Keratinocyte (primary cell): ENCODE data around the gene LRRC46. TPM values are rescaled to one million over a fixed set of nuclear protein-coding genes. Genes with fewer than 3 reads are reported as not detected.

ENCODE experiments used
- DNase-seq: peaks from one replicate; pipeline ENCODE4 v3.0.0-alpha.2; 2011; ENCODE audit warnings: low read depth, missing footprints, low spot score
- FAIRE-seq: peaks from 2 replicates; lab custom pipeline; 2011; peaks lifted over from hg19 to GRCh38; lab: Jason Lieb, UNC
- H2AFZ ChIP-seq: 2 replicates; pipeline ENCODE4 v1.6.0; 2012; ENCODE audit warnings: low read length, control low read depth, inconsistent platforms; ENCODE audit not compliant: control insufficient read depth
- H3K27ac ChIP-seq: 2 replicates; pipeline ENCODE4 v1.5.1; 2011; ENCODE audit warnings: low read length; ENCODE audit not compliant: control insufficient read depth, insufficient read depth
- H3K27me3 ChIP-seq: 3 replicates; pipeline ENCODE4 v1.6.0; 2011; ENCODE audit warnings: low read length; ENCODE audit not compliant: control insufficient read depth, insufficient read depth; ENCODE audit errors: extremely low read depth
- H3K36me3 ChIP-seq, 2 experiments: 2 replicates in 1 of 2; 3 replicates in 1 of 2; pipeline ENCODE4 v1.5.1; 2011; ENCODE audit warnings: low read length in 2 of 2, mild to moderate bottlenecking in 1 of 2; ENCODE audit not compliant: control insufficient read depth in 2 of 2, insufficient read depth in 2 of 2; ENCODE audit errors: extremely low read depth in 1 of 2
- H3K4me1 ChIP-seq: 3 replicates; pipeline ENCODE4 v1.5.1; 2011; ENCODE audit warnings: low read length; ENCODE audit not compliant: control insufficient read depth, insufficient read depth; ENCODE audit errors: extremely low read depth
- H3K4me2 ChIP-seq: 3 replicates; pipeline ENCODE4 v1.6.0; 2011; ENCODE audit warnings: low read depth, low read length; ENCODE audit not compliant: control insufficient read depth, insufficient read depth; ENCODE audit errors: extremely low read depth
- H3K4me3 ChIP-seq, 3 experiments: fragments of 200-600 bp in 1 of 3; sonication (generic) in 1 of 3; 2 replicates in 2 of 3; 3 replicates in 1 of 3; pipeline ENCODE4 v1.5.1; 2011 to 2016; ENCODE audit warnings: low read length in 3 of 3, mild to moderate bottlenecking in 3 of 3, control low read depth in 2 of 3, inconsistent platforms in 1 of 3, low read depth in 1 of 3, mixed read lengths in 1 of 3, mixed run types in 1 of 3, moderate library complexity in 1 of 3; ENCODE audit not compliant: control insufficient read depth in 2 of 3, insufficient read depth in 2 of 3; ENCODE audit errors: extremely low read depth in 1 of 3
- H3K79me2 ChIP-seq: 2 replicates; pipeline ENCODE4 v1.6.0; 2012; ENCODE audit warnings: low read length; ENCODE audit not compliant: control insufficient read depth, insufficient read depth
- H3K9ac ChIP-seq: 3 replicates; pipeline ENCODE4 v1.6.0; 2011; ENCODE audit warnings: low read length; ENCODE audit not compliant: control insufficient read depth, insufficient read depth; ENCODE audit errors: extremely low read depth
- H3K9me1 ChIP-seq: 3 replicates; pipeline ENCODE4 v1.6.0; 2011; ENCODE audit warnings: low read length; ENCODE audit not compliant: control insufficient read depth, insufficient read depth; ENCODE audit errors: extremely low read depth
- H3K9me3 ChIP-seq: 2 replicates; pipeline ENCODE4 v1.5.1; 2012; ENCODE audit warnings: low read depth, low read length; ENCODE audit not compliant: control insufficient read depth
- H4K20me1 ChIP-seq: 3 replicates; pipeline ENCODE4 v1.6.0; 2011; ENCODE audit warnings: low read length; ENCODE audit not compliant: control insufficient read depth, insufficient read depth; ENCODE audit errors: extremely low read depth
- EZH2 ChIP-seq: IDR thresholded peaks from one replicate; pipeline ENCODE4 v1.6.1; 2012; ENCODE audit warnings: inconsistent platforms, mild to moderate bottlenecking, low read length, moderate library complexity
- dilution Hi-C: fragments of 300-500 bp; cut with MboI; formaldehyde crosslinking; loops from one replicate; pipeline ENCODE4 v1.7.0; 2020; ENCODE audit warnings: low sequenced_read_pairs; ENCODE audit not compliant: extremely low pct_ligation_motif_present
- polyA plus RNA-seq, 5 experiments: library from polyadenylated mRNA; depleted of rRNA in 3 of 5; stranded (reverse) in 3 of 5; stranded (forward) in 1 of 5; unstranded in 1 of 5; fragments of >200 nt; gene quantifications; 1 replicate in 1 of 5; 2 replicates in 3 of 5; 3 replicates in 1 of 5; pipeline versions ENCODE4 v1.2.1 to v1.2.3, GENCODE V29; 2011 to 2012; ENCODE audit warnings: missing spikeins in 2 of 5, low read depth in 1 of 5, low replicate concordance in 1 of 5
- TF ChIP-seq, protein P1 (sequence below), 3 experiments: IDR thresholded peaks in 1 of 3; conservative IDR thresholded peaks in 1 of 3; optimal IDR thresholded peaks in 1 of 3; 2 replicates in 2 of 3; 3 replicates in 1 of 3; pipeline versions ENCODE3 to v1.5.1; 2011; ENCODE audit warnings: low read length in 3 of 3, mild to moderate bottlenecking in 3 of 3, moderate library complexity in 2 of 3, control low read depth in 1 of 3, inconsistent platforms in 1 of 3; ENCODE audit not compliant: insufficient read depth in 2 of 3; ENCODE audit errors: extremely low read depth in 1 of 3

Gene LRRC46
- polyA plus RNA-seq, 1 donor (not counting 4 experiments of a cell fraction or from before 2014, with no cell fraction given) = 0.43 TPM

GRCh38 chr17:47869114-47869513 is 37.6 kb downstream of the LRRC46 start:
- FAIRE-seq (no peak), DNase-seq (no peak)
- H3K27me3 ChIP-seq = peaks cover 14% of the 10 kb centered on the region
- no peak overlapping the region for H2AFZ ChIP-seq
- H3K4me3 ChIP-seq = no peak overlapping the region
- no peaks in the 10 kb centered on the region for H3K9me1 ChIP-seq
- H3K9ac ChIP-seq = no peak overlapping the region
- no peaks in the 10 kb centered on the region for H3K9me3 ChIP-seq
- H3K27ac ChIP-seq = no peak overlapping the region
- dilution Hi-C loops = no loop called here
- H4K20me1 ChIP-seq = no peaks in the 10 kb centered on the region
- no peaks in the 10 kb centered on the region for H3K79me2 ChIP-seq
- no peak overlapping the region for H3K4me2 ChIP-seq
- TF ChIP-seq EZH2 = no peak
- TF ChIP-seq, protein P1, sequence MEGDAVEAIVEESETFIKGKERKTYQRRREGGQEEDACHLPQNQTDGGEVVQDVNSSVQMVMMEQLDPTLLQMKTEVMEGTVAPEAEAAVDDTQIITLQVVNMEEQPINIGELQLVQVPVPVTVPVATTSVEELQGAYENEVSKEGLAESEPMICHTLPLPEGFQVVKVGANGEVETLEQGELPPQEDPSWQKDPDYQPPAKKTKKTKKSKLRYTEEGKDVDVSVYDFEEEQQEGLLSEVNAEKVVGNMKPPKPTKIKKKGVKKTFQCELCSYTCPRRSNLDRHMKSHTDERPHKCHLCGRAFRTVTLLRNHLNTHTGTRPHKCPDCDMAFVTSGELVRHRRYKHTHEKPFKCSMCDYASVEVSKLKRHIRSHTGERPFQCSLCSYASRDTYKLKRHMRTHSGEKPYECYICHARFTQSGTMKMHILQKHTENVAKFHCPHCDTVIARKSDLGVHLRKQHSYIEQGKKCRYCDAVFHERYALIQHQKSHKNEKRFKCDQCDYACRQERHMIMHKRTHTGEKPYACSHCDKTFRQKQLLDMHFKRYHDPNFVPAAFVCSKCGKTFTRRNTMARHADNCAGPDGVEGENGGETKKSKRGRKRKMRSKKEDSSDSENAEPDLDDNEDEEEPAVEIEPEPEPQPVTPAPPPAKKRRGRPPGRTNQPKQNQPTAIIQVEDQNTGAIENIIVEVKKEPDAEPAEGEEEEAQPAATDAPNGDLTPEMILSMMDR (optimal IDR thresholded peaks at IDR 0.05 in 1 of 3, IDR thresholded peaks at IDR 0.05 in 1 of 3, conservative IDR thresholded peaks at IDR 0.05 in 1 of 3; ENCODE audit: extremely low read depth in 1 of 3, insufficient read depth in 2 of 3, low read length in 3 of 3) = no peak
- no peaks in the 10 kb centered on the region for H3K36me3 ChIP-seq
- H3K4me1 ChIP-seq = peaks cover 24% of the 10 kb centered on the region

- TF ChIP-seq EZH2 = no peak
- TF ChIP-seq, protein P1 (optimal IDR thresholded peaks at IDR 0.05 in 1 of 3, IDR thresholded peaks at IDR 0.05 in 1 of 3, conservative IDR thresholded peaks at IDR 0.05 in 1 of 3; ENCODE audit: extremely low read depth in 1 of 3, insufficient read depth in 2 of 3, low read length in 3 of 3) = no peak
- Histone ChIP-seq H3K9ac (no peak overlapping the region), H3K27ac (no peak overlapping the region), H3K9me1 (no peaks in the 10 kb centered on the region), H3K27me3 (peaks cover 20% of the 10 kb centered on the region), H3K79me2 (no peaks in the 10 kb centered on the region), H3K4me3 (no peak overlapping the region), H3K4me2 (no peak overlapping the region), H3K36me3 (no peaks in the 10 kb centered on the region), H4K20me1 (no peaks in the 10 kb centered on the region), H3K9me3 (no peaks in the 10 kb centered on the region), H2AFZ (no peak overlapping the region), H3K4me1 (peaks cover 14% of the 10 kb centered on the region)
- FAIRE-seq = no peak
- dilution Hi-C loops = no loop called here
- DNase-seq = no peak
These were observed 38.6 kb downstream of the LRRC46 start for GRCh38 chr17:47870056-47870455.
